Trophoblast cell (in vitro differentiated cells and primary cell): ENCODE results near the gene TEX19.

Source experiments
- DNase-seq, 2 donors: peaks; one replicate each; pipeline ENCODE4 v3.0.0-alpha.2; 2016
- H2AFZ ChIP-seq: 2 replicates; pipeline ENCODE4 v1.6.1; 2013; ENCODE audit warnings: low read length, moderate library complexity, mild to moderate bottlenecking; ENCODE audit not compliant: insufficient read depth, poor library complexity
- H2AK5ac ChIP-seq: 2 replicates; pipeline ENCODE4 v1.6.1; 2013; ENCODE audit warnings: mild to moderate bottlenecking, low read length
- H2BK120ac ChIP-seq: 2 replicates; pipeline ENCODE4 v1.6.1; 2013; ENCODE audit warnings: low read length, mild to moderate bottlenecking, moderate library complexity; ENCODE audit not compliant: insufficient read depth, poor library complexity
- H2BK12ac ChIP-seq: 2 replicates; pipeline ENCODE4 v1.6.1; 2013; ENCODE audit warnings: mild to moderate bottlenecking, low read length, moderate library complexity
- H2BK5ac ChIP-seq: 2 replicates; pipeline ENCODE4 v1.6.1; 2013; ENCODE audit warnings: low read length, low read depth, moderate library complexity, mild to moderate bottlenecking; ENCODE audit not compliant: poor library complexity
- H3K14ac ChIP-seq: 2 replicates; pipeline ENCODE4 v1.6.1; 2013; ENCODE audit warnings: mild to moderate bottlenecking, low read length
- H3K18ac ChIP-seq: 2 replicates; pipeline ENCODE4 v1.6.1; 2013; ENCODE audit warnings: mild to moderate bottlenecking, low read length
- H3K23ac ChIP-seq: 2 replicates; pipeline ENCODE4 v1.6.1; 2013; ENCODE audit warnings: low read length
- H3K27ac ChIP-seq: 2 replicates; pipeline ENCODE4 v1.5.1; 2013; ENCODE audit warnings: low read depth, mild to moderate bottlenecking, inconsistent platforms, low read length, moderate library complexity
- H3K27me3 ChIP-seq: 2 replicates; pipeline ENCODE4 v1.6.1; 2013; ENCODE audit warnings: inconsistent platforms, mild to moderate bottlenecking, low read length, moderate library complexity; ENCODE audit not compliant: insufficient read depth
- H3K36me3 ChIP-seq, 2 experiments: 1 replicate in 1 of 2; 2 replicates in 1 of 2; pipeline ENCODE4 v1.6.1; 2013; ENCODE audit warnings: low read length in 2 of 2, mild to moderate bottlenecking in 2 of 2, moderate library complexity in 1 of 2; ENCODE audit not compliant: insufficient read depth in 2 of 2, control insufficient read depth in 1 of 2
- H3K4ac ChIP-seq: 2 replicates; pipeline ENCODE4 v1.6.1; 2013; ENCODE audit warnings: low read depth, mild to moderate bottlenecking, low read length, moderate library complexity
- H3K4me1 ChIP-seq, 2 experiments: 1 replicate in 1 of 2; 2 replicates in 1 of 2; pipeline ENCODE4 v1.6.1; 2013; ENCODE audit warnings: low read length in 2 of 2, mild to moderate bottlenecking in 2 of 2, moderate library complexity in 1 of 2; ENCODE audit not compliant: insufficient read depth in 2 of 2, control insufficient read depth in 1 of 2
- H3K4me2 ChIP-seq: 2 replicates; pipeline ENCODE4 v1.6.1; 2013; ENCODE audit warnings: inconsistent platforms, mild to moderate bottlenecking, low read length, moderate library complexity
- H3K4me3 ChIP-seq: 2 replicates; pipeline ENCODE4 v1.5.1; 2013; ENCODE audit warnings: mild to moderate bottlenecking, low read depth, low read length, inconsistent platforms
- H3K79me1 ChIP-seq: one replicate; pipeline ENCODE4 v1.6.1; 2013; ENCODE audit warnings: low read length
- H3K79me2 ChIP-seq: 2 replicates; pipeline ENCODE4 v1.6.1; 2013; ENCODE audit warnings: low read length, mild to moderate bottlenecking; ENCODE audit not compliant: control insufficient read depth, insufficient read depth, poor library complexity
- H3K9ac ChIP-seq: 2 replicates; pipeline ENCODE4 v1.6.1; 2013; ENCODE audit warnings: mild to moderate bottlenecking, low read length
- H3K9me3 ChIP-seq: 2 replicates; pipeline ENCODE4 v1.6.1; 2013; ENCODE audit warnings: low read depth, mild to moderate bottlenecking, control low read depth, inconsistent platforms, low read length; ENCODE audit not compliant: insufficient read depth
- H4K12ac ChIP-seq: 2 replicates; pipeline ENCODE4 v1.6.1; 2013; ENCODE audit warnings: low read depth, mild to moderate bottlenecking, low read length, moderate library complexity
- H4K8ac ChIP-seq: 2 replicates; pipeline ENCODE4 v1.6.1; 2013; ENCODE audit warnings: low read depth, mild to moderate bottlenecking, low read length, moderate library complexity
- H4K91ac ChIP-seq: one replicate; pipeline ENCODE4 v1.6.1; 2013; ENCODE audit warnings: low read depth, mild to moderate bottlenecking, low read length, moderate library complexity
- WGBS: extraction: QIAGEN DNeasy Blood & Tissue Kit; methylation state at CpG from one replicate; pipeline ENCODE4 v1.1.7; 2013; ENCODE audit warnings: missing lambda C conversion rate; ENCODE audit not compliant: insufficient read length, insufficient coverage; ENCODE audit errors: extremely low coverage; 5-methylcytosine and 5-hydroxymethylcytosine counted together

Gene TEX19

DNA sequence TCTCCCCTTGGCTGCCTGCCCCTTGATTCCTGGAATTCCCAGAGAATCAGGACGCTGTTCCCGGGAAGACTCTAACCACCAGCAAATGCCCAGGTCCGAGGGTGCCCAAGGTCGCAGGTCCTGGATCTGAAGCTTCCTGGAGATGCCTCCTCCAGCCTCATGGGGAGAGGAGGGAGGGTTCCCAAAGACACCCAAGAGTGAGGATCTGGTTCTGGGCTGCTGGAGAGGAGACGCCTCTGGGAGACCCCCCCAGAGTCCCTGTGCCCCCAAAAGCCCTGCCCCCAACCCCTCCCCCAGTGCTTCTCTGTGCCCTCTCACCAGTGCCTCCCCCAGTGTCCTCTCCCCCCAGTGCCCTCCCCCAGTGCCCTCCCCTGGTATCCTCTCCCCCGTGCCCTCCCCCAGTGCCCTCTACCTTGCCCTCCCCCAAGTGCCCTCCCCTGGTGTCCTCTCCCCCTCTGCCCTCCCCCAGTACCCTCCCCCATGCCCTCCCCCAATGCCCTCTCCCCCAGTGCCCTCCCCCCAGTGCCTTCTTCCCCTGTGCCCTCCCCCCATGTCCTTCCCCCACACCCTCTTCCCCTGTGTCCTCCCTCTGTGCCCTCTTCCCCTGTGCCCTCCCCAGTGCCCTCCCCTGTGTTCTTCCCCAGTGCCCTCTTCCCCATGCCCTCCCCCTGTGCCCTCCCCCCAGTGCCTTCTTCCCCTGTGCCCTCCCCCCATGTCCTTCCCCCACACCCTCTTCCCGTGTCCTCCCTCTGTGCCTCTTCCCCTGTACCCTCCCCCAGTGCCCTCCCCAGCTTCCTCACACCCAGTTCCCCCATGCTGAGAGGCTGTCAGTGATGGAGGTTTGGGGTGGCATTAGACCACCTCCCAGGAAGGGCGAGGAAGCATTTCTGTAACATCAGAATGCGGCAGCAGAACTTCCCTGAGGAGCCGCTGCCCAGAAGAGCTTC is 19.1 kb upstream of the TEX19 start:
- H2BK5ac ChIP-seq = peak overlapping the region; percentile 58
- H3K9me3 ChIP-seq = peaks cover 8% of the 10 kb centered on the region
- peak overlapping the region; percentile 42 for H3K4me3 ChIP-seq
- peaks cover 8% of the 10 kb centered on the region for H3K79me2 ChIP-seq
- H4K8ac ChIP-seq = peak overlapping the region; percentile 78
- H4K91ac ChIP-seq = peak overlapping the region; percentile 80
- peaks cover 1% of the 10 kb centered on the region for H3K27me3 ChIP-seq
- no CpG with 5 or more reads among the region's 10 CpGs for WGBS
- H3K23ac ChIP-seq = no peak overlapping the region
- H3K4me2 ChIP-seq = peak overlapping the region; percentile 52
- peak overlapping the region; percentile 29 for H4K12ac ChIP-seq
- peak overlapping the region; percentile 55 for H2AFZ ChIP-seq
- peak overlapping the region; percentile 96 for H3K4ac ChIP-seq
- H2BK12ac ChIP-seq = peak overlapping the region; percentile 96
- peak overlapping the region; percentile 75 for H3K27ac ChIP-seq
- H3K18ac ChIP-seq = peak overlapping the region; percentile 97
- peak overlapping the region; percentile 93 for H2AK5ac ChIP-seq
- no peak for DNase-seq
- H3K9ac ChIP-seq = peak overlapping the region; percentile 2
- H3K36me3 ChIP-seq = no peaks in the 10 kb centered on the region
- H3K4me1 ChIP-seq = peaks cover 14 to 24% of the 10 kb centered on the region in 2 experiments
- H2BK120ac ChIP-seq = peak overlapping the region; percentile 82
- peaks cover 14% of the 10 kb centered on the region for H3K79me1 ChIP-seq
- H3K14ac ChIP-seq = peak overlapping the region; percentile 52

DNA sequence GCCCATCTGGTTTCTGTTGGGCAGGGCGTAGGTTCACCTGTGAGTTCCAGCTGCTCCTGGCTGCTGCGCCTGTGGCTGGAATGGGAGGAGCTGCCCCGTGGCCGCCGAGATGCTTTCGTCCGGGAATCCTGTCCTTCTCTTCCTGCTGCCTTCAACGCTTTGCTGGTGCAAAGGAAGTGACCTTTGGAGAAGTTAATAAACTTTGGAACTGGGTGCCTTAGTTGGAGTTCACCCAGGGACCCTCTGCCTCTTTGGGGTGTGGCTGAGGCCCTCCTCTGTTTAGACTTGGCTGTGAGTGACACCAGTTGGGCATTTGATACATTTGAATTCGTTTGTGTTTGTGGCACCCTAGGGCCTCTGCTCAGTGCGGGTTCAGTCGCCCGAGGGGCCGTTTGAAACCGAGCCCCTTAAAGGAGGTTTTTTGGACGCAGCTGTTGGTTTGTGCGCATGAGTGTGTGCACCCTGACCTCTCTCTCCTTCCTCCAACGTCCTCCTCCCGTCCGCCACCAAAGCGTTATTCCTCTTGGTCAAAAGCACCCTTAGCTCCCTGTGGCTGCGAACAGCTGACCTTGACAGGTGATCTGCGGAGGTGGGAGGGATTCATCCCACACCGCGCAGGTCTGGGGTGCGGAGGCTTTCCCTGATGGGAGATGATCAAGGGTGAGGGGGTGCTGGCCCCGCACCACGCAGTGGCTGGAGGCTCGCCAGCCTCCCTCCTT is 16.5 kb upstream of the TEX19 start:
- no peak overlapping the region for H2AFZ ChIP-seq
- peak overlapping the region; percentile 9 for H2AK5ac ChIP-seq
- no peak overlapping the region for H3K23ac ChIP-seq
- H4K12ac ChIP-seq = no peak overlapping the region
- no peaks in the 10 kb centered on the region for H3K27me3 ChIP-seq
- H3K14ac ChIP-seq = peak overlapping the region; percentile 17
- no peak overlapping the region for H2BK5ac ChIP-seq
- peak overlapping the region; percentile 42 for H2BK12ac ChIP-seq
- peaks cover 24 to 33% of the 10 kb centered on the region in 2 experiments for H3K4me1 ChIP-seq
- H3K36me3 ChIP-seq = no peaks in the 10 kb centered on the region
- no peak overlapping the region for H3K27ac ChIP-seq
- H3K79me1 ChIP-seq = peaks cover 21% of the 10 kb centered on the region
- H3K4me3 ChIP-seq = no peak overlapping the region
- H3K9ac ChIP-seq = no peak overlapping the region
- H2BK120ac ChIP-seq = peak overlapping the region; percentile 11
- WGBS = no CpG with 5 or more reads among the region's 28 CpGs
- no peak overlapping the region for H3K4ac ChIP-seq
- peaks cover 8% of the 10 kb centered on the region for H3K9me3 ChIP-seq
- no peak overlapping the region for H3K4me2 ChIP-seq
- H3K79me2 ChIP-seq = peaks cover 8% of the 10 kb centered on the region
- H3K18ac ChIP-seq = no peak overlapping the region
- DNase-seq = no peak
- no peak overlapping the region for H4K8ac ChIP-seq
- H4K91ac ChIP-seq = peak overlapping the region; percentile 20

GRCh38 chr17:82343560-82343959 is 15.5 kb upstream of the TEX19 start:
- H2BK120ac ChIP-seq = no peak overlapping the region
- WGBS = no CpG with 5 or more reads among the region's 5 CpGs

GRCh38 chr17:82344175-82344907 is 14.7 kb upstream of the TEX19 start:
- H3K14ac ChIP-seq = peak overlapping the region; percentile 0
- peak overlapping the region; percentile 44 for H4K91ac ChIP-seq
- peak overlapping the region; percentile 16 for H3K27ac ChIP-seq
- H3K27me3 ChIP-seq = no peaks in the 10 kb centered on the region
- no peak overlapping the region for H4K12ac ChIP-seq
- H3K9ac ChIP-seq = no peak overlapping the region
- H3K23ac ChIP-seq = no peak overlapping the region
- H2AK5ac ChIP-seq = no peak overlapping the region
- H3K4ac ChIP-seq = no peak overlapping the region
- peaks cover 13% of the 10 kb centered on the region for H3K79me1 ChIP-seq
- peak overlapping the region; percentile 20 for H2BK120ac ChIP-seq
- H3K18ac ChIP-seq = no peak overlapping the region
- DNase-seq = peak in 1 of 2 donors; percentile 9
- H3K4me2 ChIP-seq = peak overlapping the region; percentile 30
- peaks cover 3% of the 10 kb centered on the region for H3K79me2 ChIP-seq
- peaks cover 8% of the 10 kb centered on the region for H3K9me3 ChIP-seq
- no CpG with 5 or more reads among the region's 24 CpGs for WGBS
- H2AFZ ChIP-seq = no peak overlapping the region
- H3K4me1 ChIP-seq = peaks cover 19 to 28% of the 10 kb centered on the region in 2 experiments
- H2BK12ac ChIP-seq = peak overlapping the region; percentile 14
- H3K4me3 ChIP-seq = no peak overlapping the region
- no peak overlapping the region for H4K8ac ChIP-seq
- H3K36me3 ChIP-seq = no peaks in the 10 kb centered on the region
- H2BK5ac ChIP-seq = peak overlapping the region; percentile 20

More at GRCh38 chr17:82343560-82343959, 15.5 kb upstream of the TEX19 start:
- H3K9me3 ChIP-seq = peaks cover 8% of the 10 kb centered on the region
- H2AK5ac ChIP-seq = no peak overlapping the region
- no peak overlapping the region for H3K14ac ChIP-seq
- DNase-seq = no peak
- H3K9ac ChIP-seq = no peak overlapping the region
- no peak overlapping the region for H4K12ac ChIP-seq
- peaks cover 22 to 30% of the 10 kb centered on the region in 2 experiments for H3K4me1 ChIP-seq
- H3K4ac ChIP-seq = no peak overlapping the region
- H3K18ac ChIP-seq = no peak overlapping the region
- H3K4me3 ChIP-seq = no peak overlapping the region
- H2BK5ac ChIP-seq = no peak overlapping the region
- H4K8ac ChIP-seq = no peak overlapping the region
- H2BK12ac ChIP-seq = no peak overlapping the region
- H4K91ac ChIP-seq = no peak overlapping the region
- no peaks in the 10 kb centered on the region for H3K27me3 ChIP-seq
- H3K36me3 ChIP-seq = no peaks in the 10 kb centered on the region
- H3K27ac ChIP-seq = no peak overlapping the region
- peaks cover 19% of the 10 kb centered on the region for H3K79me1 ChIP-seq
- no peak overlapping the region for H3K23ac ChIP-seq
- H2AFZ ChIP-seq = no peak overlapping the region
- H3K79me2 ChIP-seq = peaks cover 8% of the 10 kb centered on the region
- no peak overlapping the region for H3K4me2 ChIP-seq
